H9 (cell line): ENCODE data around the gene NAIF1. TPM values are rescaled to one million over a fixed set of nuclear protein-coding genes. Genes with fewer than 3 reads are reported as not detected.

Experiments
- DNase-seq: peaks from one replicate; pipeline ENCODE4 v3.0.0-alpha.2; 2017
- H2AFZ ChIP-seq: one replicate; pipeline ENCODE4 v1.6.1; 2013; ENCODE audit warnings: mild to moderate bottlenecking, low read length, control low read depth, moderate library complexity
- H2AK5ac ChIP-seq: 2 replicates; pipeline ENCODE4 v1.6.1; 2013; ENCODE audit warnings: low read length, control low read depth, mixed read lengths; ENCODE audit not compliant: insufficient read length
- H2BK120ac ChIP-seq: one replicate; pipeline ENCODE4 v1.6.1; 2013; ENCODE audit warnings: low read depth, mild to moderate bottlenecking, low read length, control low read depth, inconsistent platforms; ENCODE audit not compliant: poor library complexity, severe bottlenecking
- H2BK12ac ChIP-seq: 2 replicates; pipeline ENCODE4 v1.6.1; 2013; ENCODE audit warnings: low read length, control low read depth, mixed read lengths, low read depth; ENCODE audit not compliant: insufficient read length
- H2BK15ac ChIP-seq: 2 replicates; pipeline ENCODE4 v1.6.1; 2013; ENCODE audit warnings: low read depth, low read length, control low read depth
- H2BK20ac ChIP-seq: one replicate; pipeline ENCODE4 v1.6.1; 2013; ENCODE audit warnings: low read depth, mild to moderate bottlenecking, low read length, control low read depth, inconsistent platforms; ENCODE audit not compliant: poor library complexity, severe bottlenecking
- H2BK5ac ChIP-seq: 2 replicates; pipeline ENCODE4 v1.6.1; 2013; ENCODE audit warnings: low read length, control low read depth, mixed read lengths; ENCODE audit not compliant: insufficient read length
- H3K14ac ChIP-seq: 2 replicates; pipeline ENCODE4 v1.6.1; 2013; ENCODE audit warnings: low read length, control low read depth; ENCODE audit not compliant: insufficient read depth
- H3K18ac ChIP-seq: 2 replicates; pipeline ENCODE4 v1.6.1; 2013; ENCODE audit warnings: low read depth, mild to moderate bottlenecking, mixed read lengths, low read length, control low read depth; ENCODE audit not compliant: insufficient read length
- H3K23ac ChIP-seq: 2 replicates; pipeline ENCODE4 v1.6.1; 2013; ENCODE audit warnings: low read length, control low read depth, mixed read lengths, low read depth; ENCODE audit not compliant: insufficient read length
- H3K23me2 ChIP-seq: 2 replicates; pipeline ENCODE4 v1.6.1; 2013; ENCODE audit warnings: low read depth, mild to moderate bottlenecking, mixed read lengths, low read length, control low read depth; ENCODE audit not compliant: insufficient read length, poor library complexity, severe bottlenecking
- H3K27ac ChIP-seq: 2 replicates; pipeline ENCODE4 v1.5.1; 2013; ENCODE audit warnings: low read length, control low read depth, mixed read lengths, low read depth; ENCODE audit not compliant: insufficient read length
- H3K27me3 ChIP-seq: 2 replicates; pipeline ENCODE4 v1.6.1; 2013; ENCODE audit warnings: low read length, control low read depth, inconsistent platforms; ENCODE audit not compliant: insufficient read depth
- H3K4ac ChIP-seq: 2 replicates; pipeline ENCODE4 v1.6.1; 2013; ENCODE audit warnings: low read depth, mild to moderate bottlenecking, control low read depth, inconsistent platforms, low read length, moderate library complexity
- H3K4me1 ChIP-seq: 2 replicates; pipeline ENCODE4 v1.6.1; 2013; ENCODE audit warnings: low read length, control low read depth, inconsistent platforms; ENCODE audit not compliant: insufficient read depth
- H3K4me2 ChIP-seq: 2 replicates; pipeline ENCODE4 v1.6.1; 2013; ENCODE audit warnings: low read length, control low read depth, mixed read lengths; ENCODE audit not compliant: insufficient read length, insufficient read depth
- H3K56ac ChIP-seq: 2 replicates; pipeline ENCODE4 v1.6.1; 2013; ENCODE audit warnings: low read depth, mild to moderate bottlenecking, mixed read lengths, low read length, control low read depth; ENCODE audit not compliant: insufficient read length
- H3K79me1 ChIP-seq: 2 replicates; pipeline ENCODE4 v1.6.1; 2013; ENCODE audit warnings: low read depth, mild to moderate bottlenecking, moderate library complexity, low read length, control low read depth, inconsistent platforms; ENCODE audit not compliant: insufficient read depth, poor library complexity, severe bottlenecking
- H3K79me2 ChIP-seq: 2 replicates; pipeline ENCODE4 v1.6.1; 2013; ENCODE audit warnings: low read length, control low read depth, inconsistent platforms; ENCODE audit not compliant: insufficient read depth
- H3K9ac ChIP-seq: 2 replicates; pipeline ENCODE4 v1.6.1; 2013; ENCODE audit warnings: low read length, control low read depth, mixed read lengths; ENCODE audit not compliant: insufficient read length; ENCODE audit errors: extremely low read depth
- H3K9me3 ChIP-seq: one replicate; pipeline ENCODE4 v1.6.1; 2013; ENCODE audit warnings: low read depth, low read length, inconsistent platforms; ENCODE audit not compliant: control insufficient read depth
- H3T11ph ChIP-seq: one replicate; pipeline ENCODE4 v1.6.1; 2013; ENCODE audit warnings: mild to moderate bottlenecking, low read length, control low read depth, inconsistent platforms
- H4K20me1 ChIP-seq: one replicate; pipeline ENCODE4 v1.6.1; 2013; ENCODE audit not compliant: control insufficient read depth, insufficient read length, insufficient read depth
- H4K5ac ChIP-seq: 2 replicates; pipeline ENCODE4 v1.6.1; 2013; ENCODE audit warnings: low read depth, mild to moderate bottlenecking, mixed read lengths, low read length, control low read depth; ENCODE audit not compliant: insufficient read length
- H4K8ac ChIP-seq: replicated peaks from 2 replicates; pipeline ENCODE4 v1.6.1; 2013; ENCODE audit warnings: low read length, control low read depth, mixed read lengths, low read depth; ENCODE audit not compliant: insufficient read length
- H4K91ac ChIP-seq: 2 replicates; pipeline ENCODE4 v1.6.1; 2013; ENCODE audit warnings: low read depth, mild to moderate bottlenecking, moderate library complexity, mixed read lengths, low read length, control low read depth; ENCODE audit not compliant: insufficient read length
- H3K27ac Mint-ChIP-seq, 3 experiments: 2 replicates in 2 of 3; 3 replicates in 1 of 3; pipeline ENCODE4 v1.8.0; 2020 to 2021; ENCODE audit warnings: mixed read lengths in 3 of 3, mild to moderate bottlenecking in 1 of 3, moderate library complexity in 1 of 3
- H3K27me3 Mint-ChIP-seq: 2 replicates; pipeline ENCODE4 v1.8.0; 2021; ENCODE audit warnings: low read depth, mild to moderate bottlenecking, moderate library complexity, mixed read lengths
- H3K36me3 Mint-ChIP-seq, 3 experiments: 2 replicates in 2 of 3; 3 replicates in 1 of 3; pipeline ENCODE4 v1.8.0; 2020 to 2021; ENCODE audit warnings: low read depth in 3 of 3, mixed read lengths in 3 of 3; ENCODE audit not compliant: insufficient read depth in 1 of 3
- H3K4me1 Mint-ChIP-seq, 2 experiments: 2 replicates each; pipeline ENCODE4 v1.8.0; 2020; ENCODE audit warnings: mixed read lengths in 2 of 2
- H3K4me3 Mint-ChIP-seq, 2 experiments: 2 replicates in 1 of 2; 3 replicates in 1 of 2; pipeline ENCODE4 v1.8.0; 2020 to 2021; ENCODE audit warnings: mild to moderate bottlenecking in 2 of 2, mixed read lengths in 2 of 2, moderate library complexity in 1 of 2
- H3K9me3 Mint-ChIP-seq, 2 experiments: 2 replicates in 1 of 2; 3 replicates in 1 of 2; pipeline ENCODE4 v1.8.0; 2020; ENCODE audit warnings: mild to moderate bottlenecking in 2 of 2, mixed read lengths in 2 of 2, moderate library complexity in 1 of 2
- WGBS: extraction: QIAGEN DNeasy Blood & Tissue Kit; methylation state at CpG from one replicate; pipeline ENCODE4 v1.1.7; 2013; ENCODE audit warnings: missing lambda C conversion rate, low lambda C conversion rate, mixed read lengths; ENCODE audit not compliant: insufficient read length; ENCODE audit errors: extremely low coverage; 5-methylcytosine and 5-hydroxymethylcytosine counted together
- total RNA-seq: library from RNA; stranded (reverse); gene quantifications from 2 replicates; pipeline ENCODE4 v1.2.1, GENCODE V29; 2021
- TF ChIP-seq, protein P1 (sequence below): fragments of 200-600 bp; sonication (generic); conservative IDR thresholded peaks from 3 replicates; pipeline ENCODE4 v1.8.0; 2021; ENCODE audit warnings: antibody characterized with exemption, mild to moderate bottlenecking

NAIF1 gene
- total RNA-seq, 1 experiment from 2014 or later, result 6.3 TPM

DNA sequence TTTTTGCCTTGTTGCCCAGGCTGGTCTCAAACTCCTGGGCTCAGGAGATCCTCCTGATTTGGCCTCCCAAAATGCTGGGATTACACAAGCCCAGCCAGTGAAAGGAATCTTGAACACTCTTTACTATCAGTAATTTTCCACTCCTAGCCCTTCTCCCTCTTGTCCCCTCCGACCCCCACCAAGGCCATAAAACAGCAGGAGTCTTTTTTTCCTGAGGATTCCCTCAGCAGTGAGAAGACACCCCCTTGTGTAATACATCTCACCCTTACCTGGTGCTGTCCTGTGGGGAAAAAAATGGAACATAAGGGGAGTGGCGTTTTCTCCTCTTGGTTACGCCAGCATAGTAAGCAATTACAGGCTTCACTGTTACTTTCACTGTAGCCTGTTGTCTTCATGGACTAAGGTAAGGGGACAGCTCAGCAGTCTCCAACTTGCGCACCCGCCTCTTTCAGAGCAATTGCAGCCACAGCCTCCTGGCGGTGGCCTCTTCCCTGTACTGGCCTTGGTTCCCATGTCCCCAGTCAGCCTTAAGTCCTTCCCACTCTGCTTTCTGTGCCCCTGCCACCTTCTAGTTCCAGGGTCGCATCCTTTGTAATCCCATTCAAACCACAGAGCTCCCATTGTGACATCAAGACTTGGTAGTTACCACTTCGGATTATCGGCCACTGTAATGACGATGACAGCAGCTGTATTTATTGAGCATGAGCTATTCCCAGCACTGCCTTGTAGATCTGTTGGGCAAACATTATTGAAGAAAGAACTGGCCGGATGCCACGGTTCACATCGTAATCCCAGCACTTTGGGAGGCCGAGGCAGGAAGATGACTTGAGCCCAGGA lies 10.0 kb downstream of the NAIF1 start:
- Histone ChIP-seq H3K18ac (no peak overlapping the region), H4K20me1 (no peaks in the 10 kb centered on the region), H4K5ac (no peak overlapping the region), H3K23me2 (no peaks in the 10 kb centered on the region), H2AFZ (no peak overlapping the region), H4K8ac (no peak overlapping the region), H3K23ac (no peak overlapping the region), H2BK12ac (no peak overlapping the region), H3K4me2 (no peak overlapping the region), H3K27ac (no peak overlapping the region), H4K91ac (no peak overlapping the region), H3K56ac (no peak overlapping the region), H2BK20ac (no peak overlapping the region), H3K4me1 (peaks cover 3% of the 10 kb centered on the region; the same call in 1 of the 2 replicates), H2BK5ac (no peak overlapping the region), H3T11ph (no peak overlapping the region), H3K9ac (no peak overlapping the region), H3K4ac (no peak overlapping the region), H3K79me1 (no peaks in the 10 kb centered on the region), H2BK15ac (no peak overlapping the region), H3K9me3 (no peaks in the 10 kb centered on the region), H3K79me2 (no peaks in the 10 kb centered on the region), H3K27me3 (no peaks in the 10 kb centered on the region), H2BK120ac (no peak overlapping the region), H3K14ac (no peak overlapping the region), H2AK5ac (no peak overlapping the region)
- TF ChIP-seq, protein P1, sequence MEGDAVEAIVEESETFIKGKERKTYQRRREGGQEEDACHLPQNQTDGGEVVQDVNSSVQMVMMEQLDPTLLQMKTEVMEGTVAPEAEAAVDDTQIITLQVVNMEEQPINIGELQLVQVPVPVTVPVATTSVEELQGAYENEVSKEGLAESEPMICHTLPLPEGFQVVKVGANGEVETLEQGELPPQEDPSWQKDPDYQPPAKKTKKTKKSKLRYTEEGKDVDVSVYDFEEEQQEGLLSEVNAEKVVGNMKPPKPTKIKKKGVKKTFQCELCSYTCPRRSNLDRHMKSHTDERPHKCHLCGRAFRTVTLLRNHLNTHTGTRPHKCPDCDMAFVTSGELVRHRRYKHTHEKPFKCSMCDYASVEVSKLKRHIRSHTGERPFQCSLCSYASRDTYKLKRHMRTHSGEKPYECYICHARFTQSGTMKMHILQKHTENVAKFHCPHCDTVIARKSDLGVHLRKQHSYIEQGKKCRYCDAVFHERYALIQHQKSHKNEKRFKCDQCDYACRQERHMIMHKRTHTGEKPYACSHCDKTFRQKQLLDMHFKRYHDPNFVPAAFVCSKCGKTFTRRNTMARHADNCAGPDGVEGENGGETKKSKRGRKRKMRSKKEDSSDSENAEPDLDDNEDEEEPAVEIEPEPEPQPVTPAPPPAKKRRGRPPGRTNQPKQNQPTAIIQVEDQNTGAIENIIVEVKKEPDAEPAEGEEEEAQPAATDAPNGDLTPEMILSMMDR, result peak; percentile 15; the same call in 1 of the 3 replicates
- peaks cover 25 to 34% of the 10 kb centered on the region in 2 experiments for H3K4me1 Mint-ChIP-seq
- peak; percentile 66 for DNase-seq
- no peaks in the 10 kb centered on the region for H3K27me3 Mint-ChIP-seq
- H3K27ac Mint-ChIP-seq, result peak overlapping the region in 2 of 3 experiments; percentile 11 to 75; a peak in 3 of 7 replicates
- no CpG with 5 or more reads among the region's 14 CpGs for WGBS
- H3K36me3 Mint-ChIP-seq, result peaks cover 0 to 4% (median 0%) of the 10 kb centered on the region in 3 experiments; a peak in 3 of 7 replicates
- no peaks in the 10 kb centered on the region; a peak in 1 of 5 replicates for H3K9me3 Mint-ChIP-seq
- H3K4me3 Mint-ChIP-seq, result no peak overlapping the region; a peak in 1 of 5 replicates
